ENCODE results near the gene CNMD. TPM values are rescaled to one million over a fixed set of nuclear protein-coding genes. Genes with fewer than 3 reads are reported as not detected.

The CNMD gene
- total RNA-seq, 1 experiment from 2014 or later = not detected

GRCh38 chr13:52758114-52758513 is 18.5 kb upstream of the CNMD start:
- H3K4me3 Mint-ChIP-seq (ENCODE audit: low read depth, unreplicated experiment) = no peak overlapping the region
- BruUV-seq (replicated peaks) = no TSS peak
- peaks cover 19% of the 10 kb centered on the region for H3K27me3 Mint-ChIP-seq (ENCODE audit: unreplicated experiment)
- no peaks in the 10 kb centered on the region for H3K36me3 Mint-ChIP-seq (ENCODE audit: insufficient read depth, unreplicated experiment)
- intact Hi-C loops (cut with micrococcal nuclease; ENCODE audit: unreplicated experiment) = no loop called here
- no peaks in the 10 kb centered on the region for H3K4me1 Mint-ChIP-seq (ENCODE audit: low read depth, unreplicated experiment)
- peaks cover 2% of the 10 kb centered on the region for H3K9me3 Mint-ChIP-seq (ENCODE audit: low read depth, unreplicated experiment)
- TF ChIP-seq CTCF (IDR thresholded peaks at IDR 0.05; ENCODE audit: unreplicated experiment) = no peak
- CTCF ChIA-PET = no interaction called here
- H3K27ac Mint-ChIP-seq (ENCODE audit: unreplicated experiment) = no peak overlapping the region
- DNase-seq = no peak

GRCh38 chr13:52751196-52751595 is 11.6 kb upstream of the CNMD start:
- intact Hi-C loops (cut with micrococcal nuclease; ENCODE audit: unreplicated experiment) = no loop called here
- Mint-ChIP-seq H3K36me3 (ENCODE audit: insufficient read depth, unreplicated experiment) (no peaks in the 10 kb centered on the region), H3K27me3 (ENCODE audit: unreplicated experiment) (peaks cover 57% of the 10 kb centered on the region), H3K27ac (ENCODE audit: unreplicated experiment) (no peak overlapping the region), H3K9me3 (ENCODE audit: low read depth, unreplicated experiment) (no peaks in the 10 kb centered on the region), H3K4me3 (ENCODE audit: low read depth, unreplicated experiment) (no peak overlapping the region), H3K4me1 (ENCODE audit: low read depth, unreplicated experiment) (no peaks in the 10 kb centered on the region)
- BruUV-seq (replicated peaks) = no TSS peak
- TF ChIP-seq CTCF (IDR thresholded peaks at IDR 0.05; ENCODE audit: unreplicated experiment) = no peak
- CTCF ChIA-PET = no interaction called here
- DNase-seq = no peak

GRCh38 chr13:52750713-52751112 is 11.1 kb upstream of the CNMD start:
- no TSS peak for BruUV-seq (replicated peaks)
- Mint-ChIP-seq H3K27me3 (ENCODE audit: unreplicated experiment) (peaks cover 62% of the 10 kb centered on the region), H3K4me3 (ENCODE audit: low read depth, unreplicated experiment) (no peak overlapping the region), H3K36me3 (ENCODE audit: insufficient read depth, unreplicated experiment) (no peaks in the 10 kb centered on the region), H3K9me3 (ENCODE audit: low read depth, unreplicated experiment) (no peaks in the 10 kb centered on the region), H3K4me1 (ENCODE audit: low read depth, unreplicated experiment) (no peaks in the 10 kb centered on the region), H3K27ac (ENCODE audit: unreplicated experiment) (no peak overlapping the region)
- intact Hi-C loops (cut with micrococcal nuclease; ENCODE audit: unreplicated experiment) = no loop called here
- TF ChIP-seq CTCF (IDR thresholded peaks at IDR 0.05; ENCODE audit: unreplicated experiment) = no peak
- CTCF ChIA-PET = no interaction called here
- no peak for DNase-seq

- Mint-ChIP-seq H3K27me3 (ENCODE audit: unreplicated experiment) (peaks cover 75% of the 10 kb centered on the region), H3K4me1 (ENCODE audit: low read depth, unreplicated experiment) (no peaks in the 10 kb centered on the region), H3K36me3 (ENCODE audit: insufficient read depth, unreplicated experiment) (no peaks in the 10 kb centered on the region), H3K27ac (ENCODE audit: unreplicated experiment) (no peak overlapping the region), H3K9me3 (ENCODE audit: low read depth, unreplicated experiment) (no peaks in the 10 kb centered on the region), H3K4me3 (ENCODE audit: low read depth, unreplicated experiment) (no peak overlapping the region)
- BruUV-seq (replicated peaks) = no TSS peak
- CTCF ChIA-PET = no interaction called here
- DNase-seq = no peak
- intact Hi-C loops (cut with micrococcal nuclease; ENCODE audit: unreplicated experiment) = no loop called here
- TF ChIP-seq CTCF (IDR thresholded peaks at IDR 0.05; ENCODE audit: unreplicated experiment) = no peak
Observed at GRCh38 chr13:52749419-52749818, 9.8 kb upstream of the CNMD start.

GRCh38 chr13:52746141-52746540 is 6.5 kb upstream of the CNMD start:
- no peak for DNase-seq
- H3K9me3 Mint-ChIP-seq (ENCODE audit: low read depth, unreplicated experiment) = no peaks in the 10 kb centered on the region
- CTCF ChIA-PET = no interaction called here
- H3K4me3 Mint-ChIP-seq (ENCODE audit: low read depth, unreplicated experiment) = no peak overlapping the region
- intact Hi-C loops (cut with micrococcal nuclease; ENCODE audit: unreplicated experiment) = no loop called here
- H3K27ac Mint-ChIP-seq (ENCODE audit: unreplicated experiment) = no peak overlapping the region
- BruUV-seq (replicated peaks) = no TSS peak
- H3K27me3 Mint-ChIP-seq (ENCODE audit: unreplicated experiment) = peaks cover 94% of the 10 kb centered on the region
- no peaks in the 10 kb centered on the region for H3K4me1 Mint-ChIP-seq (ENCODE audit: low read depth, unreplicated experiment)
- no peak for TF ChIP-seq CTCF (IDR thresholded peaks at IDR 0.05; ENCODE audit: unreplicated experiment)
- H3K36me3 Mint-ChIP-seq (ENCODE audit: insufficient read depth, unreplicated experiment) = no peaks in the 10 kb centered on the region

All from Calu3 (cell line).